Measurements from ENCODE around the gene HEPACAM.

Gene HEPACAM

GRCh38 chr11:124886476-124886875 lies 49.4 kb downstream of the HEPACAM start:
- H3K27me3 Mint-ChIP-seq: peaks cover 1% of the 10 kb centered on the region
- no peaks in the 10 kb centered on the region for H3K36me3 Mint-ChIP-seq
- H3K9me3 Mint-ChIP-seq: no peaks in the 10 kb centered on the region
- H3K27ac Mint-ChIP-seq: no peak overlapping the region
- H3K4me3 Mint-ChIP-seq: no peak overlapping the region
- H3K4me1 Mint-ChIP-seq: no peaks in the 10 kb centered on the region

- H3K27me3 Mint-ChIP-seq: peaks cover 1% of the 10 kb centered on the region
- H3K4me1 Mint-ChIP-seq: no peaks in the 10 kb centered on the region
- no peaks in the 10 kb centered on the region for H3K36me3 Mint-ChIP-seq
- no peak overlapping the region for H3K27ac Mint-ChIP-seq
- no peaks in the 10 kb centered on the region for H3K9me3 Mint-ChIP-seq
- H3K4me3 Mint-ChIP-seq: no peak overlapping the region
Observed at GRCh38 chr11:124884869-124885479, 50.9 kb downstream of the HEPACAM start.

DNA sequence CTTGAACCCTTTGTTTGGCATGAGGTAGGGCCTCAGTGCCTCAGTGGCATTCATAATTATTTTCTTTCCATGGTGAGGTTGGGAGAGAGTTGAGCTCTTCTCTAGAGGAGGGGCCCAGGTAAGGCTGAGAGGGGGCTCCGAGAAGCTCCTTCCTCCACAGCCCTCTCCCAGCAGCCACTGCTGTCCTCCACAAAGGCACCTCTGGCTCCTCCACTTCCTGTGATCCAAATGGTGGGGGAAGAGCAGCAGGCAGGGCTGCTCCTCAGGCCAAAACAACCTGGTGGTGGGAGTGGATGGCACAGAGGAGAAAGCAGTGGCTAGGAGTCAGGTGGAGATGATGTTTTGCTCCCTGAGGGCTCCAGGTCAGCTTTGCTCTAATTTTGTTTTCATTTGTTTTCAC lies 51.5 kb downstream of the HEPACAM start:
- Mint-ChIP-seq H3K27me3 (peaks cover 1% of the 10 kb centered on the region), H3K27ac (no peak overlapping the region)

DNA sequence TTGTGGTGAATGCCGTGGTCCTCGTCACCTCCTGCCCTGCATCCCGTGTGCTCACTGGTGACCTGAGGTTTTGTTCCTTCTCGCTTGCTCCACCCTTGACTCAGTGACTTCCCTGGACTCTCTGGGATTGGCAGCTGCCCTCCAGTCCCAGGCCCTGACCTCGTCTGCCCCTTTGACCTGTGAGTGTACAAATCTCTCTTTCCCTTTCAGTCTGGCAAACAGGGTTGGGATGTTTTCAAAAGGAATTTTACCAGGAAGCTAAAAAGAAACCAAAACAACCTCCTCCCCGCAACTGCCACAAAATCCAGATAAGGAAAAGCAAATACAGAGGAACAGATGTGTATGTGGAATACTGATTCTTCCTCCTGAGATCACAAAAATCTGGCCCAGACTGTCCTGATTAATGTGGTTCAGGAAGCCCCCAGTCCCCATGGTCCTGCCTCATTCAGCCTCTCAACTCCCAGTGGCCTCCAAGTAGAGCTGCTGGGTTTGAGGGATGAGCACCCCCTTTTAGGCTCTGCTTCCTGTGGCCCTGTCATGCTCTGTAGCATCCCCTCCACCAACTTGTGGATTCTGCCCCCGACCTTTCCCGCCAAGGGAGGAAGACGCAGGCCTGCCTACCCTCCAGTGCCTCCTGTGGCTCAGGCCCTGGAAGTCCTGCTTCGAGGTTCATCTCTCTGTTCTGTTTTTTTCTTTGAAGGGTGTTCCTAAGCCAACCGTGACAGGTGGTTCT lies 53.3 kb downstream of the HEPACAM start:
- Mint-ChIP-seq H3K9me3 (no peaks in the 10 kb centered on the region), H3K4me3 (no peak overlapping the region), H3K36me3 (no peaks in the 10 kb centered on the region), H3K27ac (peak overlapping the region; percentile 51), H3K4me1 (peaks cover 10% of the 10 kb centered on the region), H3K27me3 (peaks cover 1% of the 10 kb centered on the region)

More for the DNA sequence above, 51.5 kb downstream of the HEPACAM start:
- no peaks in the 10 kb centered on the region for H3K36me3 Mint-ChIP-seq
- H3K4me3 Mint-ChIP-seq: no peak overlapping the region
- H3K4me1 Mint-ChIP-seq: peaks cover 3% of the 10 kb centered on the region
- no peaks in the 10 kb centered on the region for H3K9me3 Mint-ChIP-seq

DNA sequence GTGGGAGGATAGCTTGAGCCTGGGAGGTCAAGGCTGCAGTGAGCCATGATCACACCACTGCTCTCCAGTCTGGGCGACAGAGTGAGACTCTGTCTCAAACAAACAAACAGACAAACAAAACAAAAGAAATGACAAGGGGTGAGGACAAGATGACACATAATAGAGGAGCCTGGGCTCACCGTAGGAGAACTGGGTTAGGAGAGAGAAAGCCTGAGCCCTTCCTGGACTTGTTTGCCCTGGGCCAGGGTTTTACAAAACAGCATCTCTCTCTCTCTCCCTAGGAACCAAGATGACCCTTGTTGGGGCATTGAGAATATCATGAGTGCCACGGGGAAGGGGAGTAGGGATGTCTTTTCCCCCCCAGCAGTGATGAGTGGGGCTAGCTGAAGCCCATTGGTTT lies 54.9 kb downstream of the HEPACAM start:
- Mint-ChIP-seq H3K4me3 (no peak overlapping the region), H3K9me3 (no peaks in the 10 kb centered on the region), H3K36me3 (no peaks in the 10 kb centered on the region), H3K4me1 (peaks cover 19% of the 10 kb centered on the region), H3K27ac (no peak overlapping the region), H3K27me3 (no peaks in the 10 kb centered on the region)

DNA sequence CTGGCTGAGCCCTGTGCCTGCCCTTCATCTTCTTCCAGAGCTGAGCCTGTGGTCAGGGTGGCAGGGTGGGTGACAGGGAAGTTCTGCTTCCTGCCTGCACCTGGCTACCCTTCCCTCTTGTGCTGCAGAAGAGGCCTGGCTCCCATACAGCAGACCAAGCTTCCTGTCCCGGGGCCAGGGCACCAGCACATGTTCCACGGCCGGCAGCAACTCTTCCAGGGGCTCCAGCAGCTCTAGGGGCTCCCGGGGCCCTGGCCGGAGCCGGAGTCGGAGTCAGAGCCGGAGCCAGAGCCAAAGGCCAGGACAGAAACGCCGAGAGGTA lies 55.6 kb downstream of the HEPACAM start:
- H3K27me3 Mint-ChIP-seq: peaks cover 3% of the 10 kb centered on the region
- H3K4me3 Mint-ChIP-seq: no peak overlapping the region
- no peaks in the 10 kb centered on the region for H3K9me3 Mint-ChIP-seq
- H3K4me1 Mint-ChIP-seq: peaks cover 22% of the 10 kb centered on the region
- H3K36me3 Mint-ChIP-seq: no peaks in the 10 kb centered on the region
- H3K27ac Mint-ChIP-seq: no peak overlapping the region

DNA sequence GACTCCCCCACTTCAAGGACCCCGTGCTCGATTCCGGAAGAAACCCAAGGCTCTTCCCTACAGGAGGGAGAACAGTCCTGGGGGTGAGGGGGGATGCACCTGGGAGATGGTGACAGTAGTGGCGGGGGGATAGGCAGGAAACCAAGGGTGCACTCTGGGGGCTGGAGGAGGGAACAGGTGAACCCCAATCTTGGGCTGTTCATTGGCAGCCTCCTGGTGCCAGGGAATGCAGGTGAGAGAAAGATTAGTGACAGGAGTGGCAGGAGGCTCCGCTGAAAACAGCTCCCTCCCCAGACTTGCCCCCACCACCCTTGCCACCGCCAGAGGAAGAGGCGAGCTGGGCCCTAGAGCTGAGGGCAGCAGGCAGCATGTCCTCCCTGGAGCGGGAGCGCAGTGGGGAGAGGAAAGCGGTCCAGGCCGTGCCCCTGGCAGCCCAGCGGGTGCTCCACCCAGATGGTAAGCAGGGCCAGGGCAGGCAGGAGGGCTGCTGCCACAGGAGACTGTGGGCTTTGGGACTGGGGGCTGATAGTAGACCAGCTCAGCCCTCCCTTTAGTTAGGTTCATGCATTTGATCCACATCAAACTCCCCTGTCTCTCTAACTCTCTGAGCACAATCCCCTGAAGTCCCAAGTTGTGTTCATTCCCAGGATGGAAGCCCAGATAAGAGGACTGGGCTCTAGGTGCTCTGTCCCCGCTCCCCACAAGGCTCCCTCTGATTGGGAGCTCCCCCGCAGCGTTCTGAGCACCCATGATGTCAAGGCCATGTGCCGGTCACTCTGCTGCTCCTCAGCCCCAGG lies 56.2 kb downstream of the HEPACAM start:
- no peak overlapping the region for H3K27ac Mint-ChIP-seq
- no peaks in the 10 kb centered on the region for H3K36me3 Mint-ChIP-seq
- peaks cover 3% of the 10 kb centered on the region for H3K27me3 Mint-ChIP-seq
- no peak overlapping the region for H3K4me3 Mint-ChIP-seq
- H3K4me1 Mint-ChIP-seq: peaks cover 22% of the 10 kb centered on the region
- no peaks in the 10 kb centered on the region for H3K9me3 Mint-ChIP-seq

DNA sequence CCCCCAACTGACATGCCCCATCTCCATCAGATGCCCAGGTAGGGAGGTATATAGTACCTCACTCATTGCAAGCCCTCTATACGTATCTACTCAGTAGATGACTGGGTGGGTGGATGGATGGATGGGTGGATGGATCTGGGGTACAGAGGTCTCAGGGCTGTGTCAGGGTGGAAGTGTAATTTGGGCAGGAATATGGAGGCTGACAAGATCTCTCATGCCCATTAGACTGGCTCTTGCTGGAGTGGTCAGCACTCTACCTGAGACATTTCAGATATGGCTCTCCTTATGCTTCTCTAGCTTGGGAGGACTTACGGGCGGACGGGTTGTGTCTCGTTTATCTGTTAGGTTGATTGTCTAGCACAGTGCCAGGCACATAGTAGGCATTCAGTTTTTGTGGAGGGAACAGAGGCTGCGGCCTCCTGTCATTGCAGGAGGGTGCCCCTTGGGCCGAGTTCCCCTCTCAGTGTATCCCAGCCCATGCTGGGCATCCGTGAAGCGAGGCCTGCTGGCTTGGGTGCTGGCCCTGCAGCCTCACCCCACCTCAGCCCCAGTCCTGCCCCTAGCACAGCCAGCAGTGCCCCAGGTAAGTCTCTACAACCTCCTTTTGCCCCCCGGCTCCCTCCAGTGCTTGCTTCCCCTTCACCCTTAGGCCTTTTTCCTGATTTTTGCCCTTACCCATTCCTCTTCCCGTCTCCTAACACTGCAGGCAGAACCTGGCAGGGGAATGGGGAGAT lies 56.9 kb downstream of the HEPACAM start:
- H3K9me3 Mint-ChIP-seq: no peaks in the 10 kb centered on the region
- peak overlapping the region; percentile 19 for H3K4me3 Mint-ChIP-seq
- H3K27me3 Mint-ChIP-seq: peaks cover 6% of the 10 kb centered on the region
- no peaks in the 10 kb centered on the region for H3K36me3 Mint-ChIP-seq
- H3K4me1 Mint-ChIP-seq: peaks cover 22% of the 10 kb centered on the region
- no peak overlapping the region for H3K27ac Mint-ChIP-seq

DNA sequence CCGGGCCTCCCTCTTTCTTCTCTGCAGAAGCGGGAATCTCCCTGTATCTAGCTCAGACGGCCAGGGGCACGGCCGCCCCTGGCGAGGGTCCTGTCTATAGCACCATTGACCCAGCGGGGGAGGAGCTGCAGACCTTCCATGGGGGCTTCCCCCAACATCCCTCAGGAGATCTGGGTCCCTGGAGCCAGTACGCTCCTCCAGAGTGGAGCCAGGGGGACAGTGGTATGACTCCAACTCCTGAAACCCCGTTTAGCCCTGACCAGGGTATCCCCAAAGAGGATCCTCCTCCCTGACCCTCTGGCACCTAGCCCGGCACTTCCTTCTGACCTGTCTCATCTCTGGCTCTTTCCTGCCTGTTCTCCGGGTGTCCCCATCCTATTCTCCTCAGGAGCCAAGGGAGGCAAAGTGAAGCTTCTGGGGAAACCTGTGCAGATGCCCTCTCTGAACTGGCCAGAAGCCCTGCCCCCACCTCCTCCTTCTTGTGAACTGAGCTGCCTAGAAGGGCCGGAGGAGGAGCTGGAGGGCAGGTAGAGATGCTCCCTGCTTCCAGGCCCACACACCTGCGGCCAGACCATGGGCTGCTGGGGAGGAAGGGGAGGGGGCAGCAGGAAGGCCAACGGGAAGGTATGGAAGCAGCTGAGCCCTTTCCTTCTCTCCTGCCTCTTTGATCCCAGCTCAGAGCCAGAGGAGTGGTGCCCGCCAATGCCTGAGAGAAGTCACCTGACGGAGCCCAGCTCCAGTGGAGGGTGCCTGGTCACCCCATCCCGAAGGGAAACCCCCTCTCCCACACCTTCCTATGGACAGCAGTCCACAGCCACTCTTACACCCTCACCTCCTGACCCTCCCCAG lies 57.7 kb downstream of the HEPACAM start:
- Mint-ChIP-seq H3K4me3 (peak overlapping the region; percentile 88), H3K9me3 (no peaks in the 10 kb centered on the region), H3K27me3 (peaks cover 13% of the 10 kb centered on the region), H3K27ac (no peak overlapping the region), H3K4me1 (peaks cover 22% of the 10 kb centered on the region), H3K36me3 (no peaks in the 10 kb centered on the region)

GRCh38 chr11:124877631-124877909 lies 58.3 kb downstream of the HEPACAM start:
- Mint-ChIP-seq H3K9me3 (no peaks in the 10 kb centered on the region), H3K27ac (peak overlapping the region; percentile 65), H3K27me3 (peaks cover 14% of the 10 kb centered on the region), H3K4me3 (peak overlapping the region; percentile 88), H3K36me3 (no peaks in the 10 kb centered on the region), H3K4me1 (peaks cover 22% of the 10 kb centered on the region)

GRCh38 chr11:124876818-124877630 lies 58.8 kb downstream of the HEPACAM start:
- Mint-ChIP-seq H3K4me3 (peak overlapping the region; percentile 88), H3K4me1 (peaks cover 22% of the 10 kb centered on the region), H3K36me3 (no peaks in the 10 kb centered on the region), H3K27me3 (peaks cover 14% of the 10 kb centered on the region), H3K9me3 (no peaks in the 10 kb centered on the region), H3K27ac (peak overlapping the region; percentile 68)

DNA sequence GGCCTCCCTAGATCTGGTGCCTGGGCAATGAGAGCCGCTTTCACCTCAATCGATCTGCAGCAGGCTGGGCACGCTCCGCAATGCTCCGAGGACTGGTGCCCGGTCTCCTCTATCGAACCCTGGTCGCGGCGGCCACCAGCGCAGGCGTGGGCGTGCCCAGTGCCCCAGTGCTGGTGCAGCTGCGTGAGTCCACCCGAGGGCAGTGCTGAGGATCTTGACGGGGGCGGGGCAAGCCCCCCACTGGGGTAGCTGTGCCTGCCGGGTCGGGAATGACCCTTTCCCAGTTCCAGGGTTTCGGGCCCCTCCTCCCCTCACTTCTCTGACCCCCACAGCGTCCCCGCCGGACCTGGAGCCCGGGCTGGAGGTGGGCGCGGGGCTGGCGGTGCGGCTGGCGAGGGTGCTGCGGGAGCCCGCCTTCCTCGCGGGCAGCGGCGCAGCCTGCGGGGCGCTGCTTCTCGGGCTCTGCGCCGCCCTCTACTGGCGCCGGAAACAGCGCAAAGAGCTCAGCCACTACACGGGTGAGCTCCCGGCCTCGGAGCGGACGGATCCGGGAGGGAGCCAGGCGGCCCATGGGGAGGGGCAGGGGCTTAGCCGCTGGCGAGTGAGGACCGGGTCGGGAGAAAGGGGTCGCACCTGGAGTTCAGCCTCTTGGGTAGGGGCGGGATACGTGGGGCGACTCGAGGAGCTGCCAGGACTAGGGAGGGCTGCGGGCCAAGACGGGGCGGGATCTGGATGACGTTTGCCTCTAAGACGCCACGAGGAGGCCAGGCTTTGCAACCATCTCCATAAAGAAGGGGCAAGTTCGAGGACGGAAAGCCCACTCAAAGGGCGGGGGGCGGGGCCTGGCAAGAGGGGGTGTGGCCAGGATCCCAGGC lies 59.7 kb downstream of the HEPACAM start:
- Mint-ChIP-seq H3K4me1 (peaks cover 22% of the 10 kb centered on the region), H3K27me3 (peaks cover 16% of the 10 kb centered on the region), H3K4me3 (peak overlapping the region; percentile 88), H3K36me3 (no peaks in the 10 kb centered on the region), H3K9me3 (no peaks in the 10 kb centered on the region), H3K27ac (peak overlapping the region; percentile 68)

- peak overlapping the region; percentile 17 for H3K27ac Mint-ChIP-seq
- peak overlapping the region; percentile 76 for H3K4me3 Mint-ChIP-seq
- peaks cover 22% of the 10 kb centered on the region for H3K4me1 Mint-ChIP-seq
- no peaks in the 10 kb centered on the region for H3K36me3 Mint-ChIP-seq
- peaks cover 22% of the 10 kb centered on the region for H3K27me3 Mint-ChIP-seq
- H3K9me3 Mint-ChIP-seq: no peaks in the 10 kb centered on the region
Observed at GRCh38 chr11:124875401-124875800, 60.4 kb downstream of the HEPACAM start.
